GM21447 (cell line): Measurements from ENCODE around the gene CALM3.
A peak's percentile ranks its signal among the peaks of the same experiment; 100 is the strongest.

Source experiments
- ATAC-seq: cut with Tn5 transposase; IDR thresholded peaks from one replicate; pipeline ENCODE4 v1.9.1; 2021; ENCODE audit not compliant: unreplicated experiment

CALM3 gene

DNA sequence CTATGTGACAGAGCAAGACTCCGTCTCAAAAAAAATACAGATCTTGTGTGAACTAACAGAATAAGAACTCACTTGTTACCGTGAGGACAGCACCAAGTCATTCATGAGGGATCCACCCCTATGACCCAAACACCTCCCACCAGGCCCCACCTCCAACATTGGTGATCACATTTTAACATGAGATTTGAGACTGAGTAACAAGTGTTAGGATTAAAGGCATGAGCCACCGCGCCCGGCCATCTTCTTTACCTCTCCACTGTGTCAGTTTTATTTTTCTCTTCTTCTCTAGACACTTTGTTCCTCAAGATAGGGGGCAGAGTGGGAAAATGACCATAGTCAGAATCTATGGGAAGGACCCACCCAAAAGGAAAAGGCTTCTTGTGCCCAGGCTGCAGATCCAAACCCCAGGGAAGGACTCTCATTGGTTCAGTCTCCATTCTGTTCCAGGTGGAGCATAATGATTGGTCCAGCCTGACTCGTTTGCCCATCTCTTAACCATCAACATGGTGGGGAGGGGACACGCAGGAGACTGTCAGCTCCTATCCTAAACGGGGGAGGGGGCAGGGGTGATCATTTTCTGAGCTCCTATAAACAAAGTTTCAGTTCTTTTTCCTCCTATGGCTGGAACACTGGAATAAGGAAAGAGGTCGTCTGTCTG, 1.3 kb upstream of the CALM3 start:
- no peak for ATAC-seq

- peak; percentile 69 for ATAC-seq
Observed at GRCh38 chr19:46600384-46601317, 479 bp upstream of the CALM3 start.

DNA sequence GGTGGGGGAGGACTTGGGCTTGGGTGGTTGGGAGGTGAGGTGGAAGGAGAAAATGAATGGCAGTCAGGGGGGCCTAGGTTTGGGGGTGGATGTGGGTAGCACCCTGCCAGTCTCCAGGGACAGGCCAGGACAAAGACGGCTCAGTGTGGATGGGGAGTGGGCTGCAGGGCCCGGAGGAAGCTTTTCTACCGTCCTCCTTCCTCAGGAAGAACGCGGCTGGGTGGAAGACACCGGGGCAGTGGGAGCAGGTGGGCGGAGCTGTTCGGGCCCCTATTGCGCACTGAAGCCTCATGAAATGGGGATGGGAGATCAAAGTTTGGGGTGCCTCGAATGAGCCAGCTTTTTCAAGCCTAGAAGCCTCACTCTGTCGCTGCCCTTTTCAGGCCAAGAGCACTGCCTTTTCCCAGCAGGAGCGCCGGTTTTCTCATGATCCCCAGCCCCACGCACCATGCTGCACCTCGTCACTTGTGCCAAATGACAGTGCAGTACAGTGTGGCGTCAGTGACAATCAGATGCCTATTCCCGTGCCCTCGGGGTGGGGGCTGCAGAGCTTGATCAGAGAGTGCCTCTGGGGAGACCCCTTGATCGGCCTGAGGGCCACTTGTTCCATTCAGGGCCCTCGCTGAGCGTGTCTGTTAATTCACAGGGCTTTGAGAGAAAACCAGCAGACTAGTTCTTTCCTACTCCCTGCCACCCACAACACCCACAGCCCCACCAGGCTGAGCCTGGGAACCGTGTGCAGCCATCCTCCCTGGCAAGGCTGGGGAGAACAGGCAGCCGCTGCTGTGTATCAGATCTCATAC, 1.5 kb downstream of the CALM3 start:
- no peak for ATAC-seq

DNA sequence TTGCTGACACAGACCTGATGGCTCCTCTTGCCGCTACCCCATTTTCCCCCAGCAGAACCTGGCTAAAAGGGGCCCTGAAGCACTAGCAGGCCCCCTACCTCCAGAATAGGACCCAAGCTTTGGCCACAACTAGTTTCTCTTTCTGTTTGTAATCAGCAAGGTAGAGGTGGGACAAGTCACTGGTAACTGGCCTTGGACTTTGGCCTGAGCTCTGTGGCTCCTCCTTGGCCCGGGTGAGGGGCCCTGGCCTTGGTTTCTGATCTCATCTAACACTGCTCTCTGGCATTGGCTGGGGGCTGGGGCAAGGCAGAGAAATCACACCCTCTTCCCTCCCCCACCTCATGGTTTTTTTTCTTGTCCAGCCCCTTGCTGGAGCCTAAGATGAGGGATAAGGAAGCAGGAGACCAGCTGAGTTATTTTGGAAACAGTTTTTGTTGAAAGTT, 2.1 kb downstream of the CALM3 start:
- no peak for ATAC-seq

DNA sequence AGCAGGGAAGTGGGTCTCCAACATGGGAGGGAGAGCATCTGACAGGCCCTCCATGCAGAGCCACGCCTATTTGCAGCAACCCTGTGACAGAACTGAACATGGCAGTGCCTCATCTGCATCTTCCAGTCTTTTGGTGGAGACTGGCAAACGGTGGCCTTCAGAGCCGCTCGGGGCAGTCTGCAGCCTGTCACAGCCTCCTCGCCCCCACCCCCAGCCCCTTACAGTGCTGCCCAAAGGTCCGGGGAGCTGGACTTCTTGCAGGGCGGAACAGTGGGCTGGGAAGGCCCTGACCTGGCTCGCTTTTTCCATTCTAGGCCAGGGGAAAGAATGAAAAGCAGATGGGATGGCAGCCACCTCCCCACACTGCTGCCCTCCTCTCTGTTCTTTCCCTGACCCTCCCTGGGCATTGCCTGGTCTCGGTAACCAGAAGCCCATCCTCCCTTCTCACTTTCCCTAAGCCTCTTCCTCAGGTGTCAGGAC, 2.7 kb downstream of the CALM3 start:
- ATAC-seq: no peak

DNA sequence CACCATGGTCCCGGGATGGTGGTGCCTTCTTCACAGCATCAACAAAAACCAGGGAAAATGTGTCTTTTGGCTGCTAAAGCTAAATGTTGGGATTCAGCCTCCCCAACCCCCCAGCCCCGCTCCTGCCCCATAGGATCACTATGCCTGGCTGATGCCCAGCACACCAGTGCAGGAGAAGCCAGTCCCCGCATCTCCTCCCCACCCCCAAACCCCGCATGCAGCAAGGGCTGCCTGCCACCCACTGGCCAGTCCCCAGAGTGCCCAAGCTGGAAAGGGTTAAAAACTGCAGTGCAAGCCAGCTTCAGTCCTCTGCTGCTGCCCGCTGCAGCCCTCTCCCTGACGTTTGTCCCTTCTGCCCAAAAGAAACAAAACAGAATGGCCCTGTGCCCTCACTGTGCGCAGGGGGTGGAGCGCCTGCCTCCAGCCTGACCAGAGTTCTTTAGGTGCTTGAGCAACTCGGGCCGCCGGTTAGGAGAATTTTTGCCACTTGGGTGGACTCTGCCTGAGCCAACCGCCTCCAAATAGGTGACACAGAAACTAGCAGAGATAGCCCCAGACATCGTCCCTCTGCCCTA, 3.7 kb downstream of the CALM3 start:
- ATAC-seq: no peak

DNA sequence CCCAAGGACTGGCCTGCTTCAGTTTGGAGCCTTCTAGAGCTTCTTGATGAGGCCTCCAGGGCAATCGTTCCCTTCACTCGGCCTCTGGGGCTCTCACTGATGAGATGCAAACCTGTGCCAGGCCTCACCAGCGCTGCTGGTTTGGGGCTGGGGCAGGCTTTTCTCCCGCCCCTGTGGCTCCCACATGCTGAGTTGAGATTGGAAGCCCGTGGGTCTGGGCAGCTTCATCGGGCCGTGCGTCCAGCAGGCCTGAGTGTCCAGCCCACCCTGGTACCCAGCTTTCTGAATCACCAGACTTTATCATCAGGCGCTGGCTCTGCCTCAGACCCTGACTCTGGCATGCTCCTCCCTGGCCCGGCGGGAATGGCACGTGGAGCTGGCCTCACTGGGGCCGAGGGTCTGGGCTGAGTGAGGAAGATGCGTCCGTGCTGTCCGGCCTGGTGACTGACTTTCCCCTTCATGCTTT, 4.3 kb downstream of the CALM3 start:
- no peak for ATAC-seq

DNA sequence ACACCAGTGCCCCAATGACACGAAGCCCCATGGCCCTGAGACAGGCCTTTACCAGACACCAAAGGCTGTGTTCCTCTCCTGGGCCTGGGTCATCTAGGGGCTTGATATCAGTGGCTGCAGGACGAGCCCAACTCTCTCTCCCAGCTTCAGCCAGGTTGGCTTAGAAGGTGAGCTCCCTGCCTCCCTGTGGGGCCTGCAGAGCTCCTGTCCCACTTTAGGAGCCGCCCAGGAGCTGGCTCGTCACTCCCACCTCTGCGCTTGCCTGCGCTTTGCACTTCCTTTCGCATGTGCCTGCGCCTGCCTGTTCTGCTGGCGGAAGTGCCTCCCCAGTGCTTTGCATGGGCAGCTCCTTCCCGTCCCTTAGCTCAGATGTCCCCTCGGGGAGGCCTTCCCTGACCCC, 4.9 kb downstream of the CALM3 start:
- no peak for ATAC-seq

DNA sequence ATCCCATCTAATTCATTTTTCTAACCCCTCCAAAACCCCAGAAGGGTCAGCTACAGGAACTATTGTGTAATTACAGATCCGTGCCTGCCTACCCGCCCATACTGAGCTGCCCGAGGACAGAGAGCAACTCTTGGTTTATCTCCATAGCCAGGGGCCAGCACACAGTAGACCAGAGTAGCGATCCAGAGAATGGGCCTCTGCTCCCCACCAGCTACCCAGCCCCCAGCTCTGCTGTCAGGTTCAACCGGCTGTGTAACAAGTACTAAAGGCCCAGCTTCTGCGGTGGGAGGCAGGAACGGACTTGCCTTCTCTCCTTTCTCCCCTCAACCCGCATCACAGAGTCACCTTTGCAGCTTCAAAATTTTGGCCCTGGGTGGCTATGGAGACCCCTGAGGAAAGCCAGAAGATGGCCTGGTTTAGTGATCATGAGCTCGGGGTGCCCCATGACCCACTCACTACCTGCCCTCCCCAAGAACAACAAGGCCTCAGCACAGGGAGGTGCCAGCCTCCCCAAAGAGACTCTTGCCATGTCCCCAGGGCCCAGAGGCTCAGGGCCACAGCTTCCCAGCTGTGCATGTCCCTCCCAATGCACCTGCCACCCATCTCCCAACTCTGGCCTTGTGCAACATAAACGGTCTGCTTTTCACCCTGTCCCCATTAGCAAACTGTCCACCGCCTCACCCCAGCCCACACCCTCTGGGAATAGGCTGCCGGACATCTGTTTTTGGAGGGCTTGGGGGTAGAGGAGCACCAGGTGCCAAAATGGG, 5.7 kb downstream of the CALM3 start:
- ATAC-seq: no peak

DNA sequence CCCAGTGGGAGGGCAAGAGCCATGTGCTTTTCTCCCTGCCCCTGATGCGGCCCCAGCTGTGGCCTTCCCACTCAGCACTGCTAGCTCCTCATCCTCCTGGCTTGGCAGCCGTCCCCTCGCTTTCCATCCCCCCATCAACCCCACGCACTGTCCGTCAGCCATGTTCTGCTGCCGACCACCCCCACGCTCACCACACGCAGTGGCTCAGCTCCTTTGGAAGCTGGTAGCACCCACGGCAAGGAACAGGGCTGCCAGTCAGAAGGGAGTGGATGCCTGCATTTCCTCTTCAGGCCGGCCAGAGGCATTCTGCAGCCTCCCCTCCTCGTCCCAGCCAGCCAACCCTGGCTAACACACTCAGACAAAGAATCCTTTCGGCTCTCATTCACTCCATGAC, 6.3 kb downstream of the CALM3 start:
- ATAC-seq: no peak

DNA sequence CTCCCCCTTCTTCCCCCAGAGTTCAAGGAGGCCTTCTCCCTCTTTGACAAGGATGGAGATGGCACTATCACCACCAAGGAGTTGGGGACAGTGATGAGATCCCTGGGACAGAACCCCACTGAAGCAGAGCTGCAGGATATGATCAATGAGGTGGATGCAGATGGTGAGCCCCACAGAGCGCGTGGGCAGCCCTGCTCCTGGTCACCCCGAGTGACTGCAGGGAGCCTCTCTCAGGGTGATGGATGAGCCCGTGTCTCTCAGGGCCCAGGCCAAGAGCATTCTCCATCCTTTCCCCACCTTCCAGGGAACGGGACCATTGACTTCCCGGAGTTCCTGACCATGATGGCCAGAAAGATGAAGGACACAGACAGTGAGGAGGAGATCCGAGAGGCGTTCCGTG, 7.0 kb downstream of the CALM3 start:
- ATAC-seq: no peak

- ATAC-seq: no peak
Observed at GRCh38 chr19:46608581-46609345, 7.6 kb downstream of the CALM3 start.

DNA sequence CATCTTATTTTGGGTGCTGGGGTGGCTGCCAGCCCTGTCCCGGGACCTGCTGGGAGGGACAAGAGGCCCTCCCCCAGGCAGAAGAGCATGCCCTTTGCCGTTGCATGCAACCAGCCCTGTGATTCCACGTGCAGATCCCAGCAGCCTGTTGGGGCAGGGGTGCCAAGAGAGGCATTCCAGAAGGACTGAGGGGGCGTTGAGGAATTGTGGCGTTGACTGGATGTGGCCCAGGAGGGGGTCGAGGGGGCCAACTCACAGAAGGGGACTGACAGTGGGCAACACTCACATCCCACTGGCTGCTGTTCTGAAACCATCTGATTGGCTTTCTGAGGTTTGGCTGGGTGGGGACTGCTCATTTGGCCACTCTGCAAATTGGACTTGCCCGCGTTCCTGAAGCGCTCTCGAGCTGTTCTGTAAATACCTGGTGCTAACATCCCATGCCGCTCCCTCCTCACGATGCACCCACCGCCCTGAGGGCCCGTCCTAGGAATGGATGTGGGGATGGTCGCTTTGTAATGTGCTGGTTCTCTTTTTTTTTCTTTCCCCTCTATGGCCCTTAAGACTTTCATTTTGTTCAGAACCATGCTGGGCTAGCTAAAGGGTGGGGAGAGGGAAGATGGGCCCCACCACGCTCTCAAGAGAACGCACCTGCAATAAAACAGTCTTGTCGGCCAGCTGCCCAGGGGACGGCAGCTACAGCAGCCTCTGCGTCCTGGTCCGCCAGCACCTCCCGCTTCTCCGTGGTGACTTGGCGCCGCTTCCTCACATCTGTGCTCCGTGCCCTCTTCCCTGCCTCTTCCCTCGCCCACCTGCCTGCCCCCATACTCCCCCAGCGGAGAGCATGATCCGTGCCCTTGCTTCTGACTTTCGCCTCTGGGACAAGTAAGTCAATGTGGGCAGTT, 8.6 kb downstream of the CALM3 start:
- no peak for ATAC-seq

DNA sequence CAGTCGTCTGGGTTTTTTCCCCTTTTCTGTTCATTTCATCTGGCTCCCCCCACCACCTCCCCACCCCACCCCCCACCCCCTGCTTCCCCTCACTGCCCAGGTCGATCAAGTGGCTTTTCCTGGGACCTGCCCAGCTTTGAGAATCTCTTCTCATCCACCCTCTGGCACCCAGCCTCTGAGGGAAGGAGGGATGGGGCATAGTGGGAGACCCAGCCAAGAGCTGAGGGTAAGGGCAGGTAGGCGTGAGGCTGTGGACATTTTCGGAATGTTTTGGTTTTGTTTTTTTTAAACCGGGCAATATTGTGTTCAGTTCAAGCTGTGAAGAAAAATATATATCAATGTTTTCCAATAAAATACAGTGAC, 9.3 kb downstream of the CALM3 start:
- no peak for ATAC-seq

GRCh38 chr19:46610851-46611770, 10.0 kb downstream of the CALM3 start:
- no peak for ATAC-seq

- no peak for ATAC-seq
Observed at GRCh38 chr19:46611776-46612175, 10.6 kb downstream of the CALM3 start.

DNA sequence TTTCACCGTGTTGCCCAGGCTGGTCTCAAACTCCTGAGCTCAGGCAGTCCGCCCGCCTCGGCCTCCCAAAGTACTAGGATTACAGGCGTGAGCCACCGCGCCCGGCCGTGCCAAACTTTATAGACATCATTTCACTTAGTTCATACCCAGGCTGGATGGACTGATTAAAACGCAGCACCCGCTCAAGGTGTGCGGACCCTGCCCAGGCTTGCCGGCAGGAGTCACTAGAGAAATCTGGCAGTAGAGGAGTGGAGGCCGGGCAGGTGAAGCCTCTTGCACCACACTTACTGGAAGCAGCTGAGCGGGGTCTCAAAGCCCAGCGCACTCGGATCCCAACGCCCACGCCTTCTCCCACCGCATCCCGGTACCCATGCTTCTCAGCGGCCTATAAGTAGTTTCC, 12.4 kb downstream of the CALM3 start:
- no peak for ATAC-seq
